GM18909 (cell line): ENCODE results near the gene GRK3.
A peak's percentile ranks its signal among the peaks of the same experiment; 100 is the strongest.
"Not testable (repeated sequence)": the region's sequence is repeated elsewhere in the genome, so short reads cannot be mapped to it uniquely, and the experiment has no call there.

Experiments
- ATAC-seq: cut with Tn5 transposase; IDR thresholded peaks from one replicate; pipeline ENCODE4 v1.9.1; 2021; ENCODE audit warnings: mild to moderate bottlenecking; ENCODE audit not compliant: unreplicated experiment, poor library complexity

GRK3 gene

DNA sequence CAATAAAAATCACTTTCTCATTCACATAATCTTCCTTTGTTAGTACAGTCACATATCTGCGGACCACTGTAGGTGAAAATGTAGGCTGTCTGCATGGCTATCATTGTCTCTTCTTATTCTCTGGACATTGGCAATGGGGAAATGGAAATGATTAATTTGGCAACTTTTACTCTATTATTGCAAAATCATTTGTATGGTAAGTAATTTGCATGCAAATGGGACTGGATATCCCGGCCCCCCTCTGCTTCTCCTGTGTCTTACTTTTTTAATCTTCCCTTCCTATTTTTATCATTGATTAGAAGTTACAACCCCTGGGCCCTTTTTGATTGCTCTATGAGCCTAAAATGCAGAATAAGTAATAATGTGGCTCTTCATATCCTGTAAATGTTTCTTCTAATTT is 6.0 kb downstream of the GRK3 start:
- ATAC-seq: no peak

DNA sequence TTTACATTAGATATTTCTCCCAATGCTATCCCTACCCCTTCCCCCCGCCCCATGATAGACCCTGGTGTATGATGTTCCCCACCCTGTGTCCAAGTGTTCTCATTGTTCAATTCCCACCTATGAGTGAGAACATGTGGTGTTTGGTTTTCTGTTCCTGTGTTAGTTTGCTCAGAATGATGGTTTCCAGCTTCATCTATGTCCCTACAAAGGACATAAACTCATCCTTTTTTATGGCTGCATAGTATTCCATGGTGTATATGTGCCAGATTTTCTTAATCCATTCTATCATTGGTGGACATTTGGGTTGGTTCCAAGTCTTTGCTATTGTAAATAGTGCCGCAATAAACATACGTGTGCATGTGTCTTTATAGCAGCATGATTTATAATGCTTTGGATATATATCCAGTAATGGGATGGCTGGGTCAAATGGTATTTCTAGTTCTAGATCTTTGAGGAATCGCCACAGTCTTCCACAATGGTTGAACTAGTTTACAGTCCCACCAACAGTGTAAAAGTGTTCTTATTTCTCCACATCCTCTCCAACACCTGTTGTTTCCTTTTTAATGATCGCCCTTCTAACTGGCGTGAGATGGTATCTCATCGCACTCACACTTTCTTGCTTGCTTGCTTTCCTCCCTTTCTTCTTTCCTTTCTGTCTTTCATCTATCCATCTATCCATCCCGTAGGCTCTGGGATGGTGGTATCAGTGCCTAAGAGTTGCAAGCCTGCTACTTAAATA is 7.7 kb downstream of the GRK3 start:
- not testable (repeated sequence) for ATAC-seq

DNA sequence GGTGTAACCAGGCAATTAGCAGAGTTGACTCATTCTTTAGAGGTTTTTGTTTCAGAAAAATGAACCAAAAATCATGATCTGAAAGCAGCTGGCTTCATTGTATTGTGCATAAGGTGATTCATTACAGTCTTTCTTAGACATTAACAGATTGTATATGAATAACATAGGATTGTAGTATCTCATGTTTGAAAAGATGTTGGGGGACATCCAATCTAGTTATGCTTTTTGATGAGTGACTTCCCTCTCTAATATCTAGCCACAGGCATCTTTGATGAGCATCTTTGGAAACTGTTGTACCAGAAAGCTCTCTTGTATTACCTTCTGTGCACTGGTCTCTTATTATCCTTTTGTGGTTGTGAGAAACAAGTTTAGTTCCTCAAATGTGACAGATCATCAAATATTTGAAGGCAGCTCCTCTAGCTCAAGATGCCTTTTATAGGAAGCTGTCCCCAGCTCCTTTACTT is 8.3 kb downstream of the GRK3 start:
- ATAC-seq: no peak

GRCh38 chr22:25573841-25574240 is 9.4 kb downstream of the GRK3 start:
- no peak for ATAC-seq

GRCh38 chr22:25574736-25575135 is 10.3 kb downstream of the GRK3 start:
- no peak for ATAC-seq

- ATAC-seq: not testable (repeated sequence)
Measured at GRCh38 chr22:25575674-25576392, 11.4 kb downstream of the GRK3 start.

- not testable (repeated sequence) for ATAC-seq
Measured at GRCh38 chr22:25581452-25581851, 17.0 kb downstream of the GRK3 start.

GRCh38 chr22:25582946-25583345 is 18.5 kb downstream of the GRK3 start:
- no peak for ATAC-seq

GRCh38 chr22:25584993-25585392 is 20.5 kb downstream of the GRK3 start:
- not testable (repeated sequence) for ATAC-seq

- ATAC-seq: not testable (repeated sequence)
Measured at GRCh38 chr22:25589664-25590063, 25.2 kb downstream of the GRK3 start.

- not testable (repeated sequence) for ATAC-seq
Measured at GRCh38 chr22:25593323-25593722, 28.8 kb downstream of the GRK3 start.

DNA sequence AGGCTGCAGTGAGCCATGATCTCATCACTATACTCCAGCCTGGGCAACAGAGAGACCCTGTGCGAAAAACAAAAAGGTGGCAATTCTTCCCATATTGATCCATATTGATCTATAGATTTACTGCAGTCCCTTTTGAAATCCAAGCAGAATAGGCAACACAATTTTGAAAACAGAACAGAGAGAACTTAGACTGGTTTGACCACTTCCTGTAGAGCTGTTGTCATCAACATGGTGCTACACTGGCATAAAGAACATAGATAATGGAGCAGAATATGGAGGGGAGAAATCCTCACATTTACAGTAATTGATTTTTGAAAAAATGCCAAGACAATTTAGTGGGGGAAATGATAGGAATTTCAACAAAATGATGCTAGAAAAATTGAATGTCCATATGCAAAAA is 34.1 kb downstream of the GRK3 start:
- ATAC-seq: no peak

DNA sequence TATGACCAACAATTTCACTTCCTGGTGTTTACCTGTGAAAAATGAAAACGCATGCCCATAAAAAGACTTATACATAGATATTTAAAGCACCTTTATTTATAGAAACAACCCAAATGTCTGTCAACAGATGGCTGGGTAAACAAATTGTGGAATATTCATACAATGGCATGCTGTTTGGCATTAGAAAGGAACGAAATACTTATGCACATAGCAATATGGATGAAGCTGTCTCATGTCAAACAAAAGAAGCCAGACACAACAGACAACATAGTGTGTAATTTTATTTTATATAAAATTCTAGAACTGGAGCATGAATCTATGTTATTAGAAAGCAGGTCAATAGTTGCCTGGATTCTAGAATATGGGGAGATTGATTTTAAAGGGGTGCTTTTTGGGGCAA is 38.0 kb downstream of the GRK3 start:
- no peak for ATAC-seq

- no peak for ATAC-seq
Measured at GRCh38 chr22:25602916-25603315, 38.4 kb downstream of the GRK3 start.

- not testable (repeated sequence) for ATAC-seq
Measured at GRCh38 chr22:25605146-25605545, 40.7 kb downstream of the GRK3 start.

DNA sequence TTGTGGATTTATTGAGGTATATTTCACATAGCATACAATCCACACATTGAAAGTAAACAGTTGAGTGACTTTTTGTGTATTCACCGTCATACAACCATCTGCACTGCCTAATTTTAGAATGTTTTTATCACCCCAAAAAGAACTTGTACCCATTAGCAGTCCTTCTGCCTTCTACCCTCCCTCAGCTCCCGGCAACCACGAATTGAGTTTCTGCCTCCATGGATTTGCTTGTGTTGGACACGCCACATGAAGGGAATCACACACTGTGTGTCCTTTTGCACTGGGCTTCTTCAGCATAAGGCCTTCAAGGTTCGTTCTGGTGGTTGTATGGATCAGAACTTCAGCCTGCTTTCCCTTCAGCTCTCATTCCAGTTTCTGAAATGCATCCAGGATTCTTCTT is 41.1 kb downstream of the GRK3 start:
- not testable (repeated sequence) for ATAC-seq

DNA sequence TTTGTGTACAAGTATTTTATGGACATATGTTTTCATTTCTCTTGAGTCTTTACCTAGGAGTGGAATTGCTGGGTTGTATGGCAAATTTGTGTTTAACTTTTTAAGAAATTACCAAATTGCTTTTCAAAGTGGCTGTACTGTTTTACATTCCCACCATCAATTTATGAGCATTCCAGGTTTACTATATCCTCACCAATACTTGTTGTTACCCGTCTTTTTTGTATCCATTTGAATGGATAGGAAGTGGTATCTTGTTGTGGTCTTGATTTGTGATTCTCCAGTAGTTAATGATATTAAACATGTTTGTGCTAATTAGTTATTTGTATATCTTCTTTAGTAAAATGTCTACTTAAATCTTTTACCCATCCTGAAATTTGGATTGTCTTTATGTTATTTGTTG is 46.8 kb downstream of the GRK3 start:
- ATAC-seq: not testable (repeated sequence)

DNA sequence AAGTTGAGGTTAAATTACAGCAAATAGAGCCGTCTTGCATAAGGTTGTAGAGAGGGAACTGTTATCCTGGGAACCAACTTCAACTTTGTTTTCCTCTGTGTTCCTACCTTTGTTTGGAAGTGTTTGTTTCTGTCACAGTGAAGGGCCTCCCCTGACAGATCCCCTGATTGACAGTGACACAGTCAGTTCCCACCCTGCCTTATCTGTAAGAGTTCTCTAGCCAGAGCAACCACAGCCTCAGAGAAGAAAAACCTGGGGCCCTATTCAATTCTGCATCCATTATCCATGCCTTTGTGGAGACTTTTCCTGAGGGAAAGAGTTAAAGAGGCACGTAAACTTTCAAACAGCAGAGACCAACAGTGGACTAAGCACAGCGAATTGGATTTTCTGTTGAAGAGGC is 48.7 kb downstream of the GRK3 start:
- not testable (repeated sequence) for ATAC-seq

- not testable (repeated sequence) for ATAC-seq
Measured at GRCh38 chr22:25613558-25613957, 49.1 kb downstream of the GRK3 start.

GRCh38 chr22:25614791-25615190 is 50.3 kb downstream of the GRK3 start:
- not testable (repeated sequence) for ATAC-seq

DNA sequence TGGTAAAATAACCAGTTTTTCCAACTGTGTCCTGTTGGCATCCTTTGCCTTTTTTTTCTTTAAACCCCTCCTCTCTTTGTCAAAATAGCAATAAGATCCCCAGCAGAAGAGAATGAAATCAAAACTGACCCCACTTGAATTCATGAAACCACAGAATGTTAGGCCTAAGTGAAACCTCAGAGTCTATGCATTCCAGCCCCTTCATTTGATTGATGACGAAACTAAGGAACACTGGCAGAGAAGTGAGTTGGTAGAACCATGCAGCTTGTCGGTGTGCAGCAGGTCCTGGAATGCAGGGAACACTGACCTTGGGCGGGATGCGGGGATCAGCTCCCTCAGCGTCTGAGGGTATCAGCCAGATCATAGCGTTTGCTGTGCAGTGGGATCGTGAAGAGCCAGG is 57.5 kb downstream of the GRK3 start:
- no peak for ATAC-seq

- ATAC-seq: peak; percentile 82
Measured at GRCh38 chr22:25623310-25623734, 58.8 kb downstream of the GRK3 start.
